Activated CD8-positive, alpha-beta memory T cell treated with anti-CD3 and anti-CD28 coated beads for 36 hours (primary cell): ENCODE results near the gene DYNLL2. TPM values are rescaled to one million over a fixed set of nuclear protein-coding genes. Genes with fewer than 3 reads are reported as not detected.
"Not testable (repeated sequence)": the region's sequence is repeated elsewhere in the genome, so short reads cannot be mapped to it uniquely, and the experiment has no call there.

Experiments
- CTCF ChIA-PET: fragments of 350-600 bp; sonication (Branson Sonifier 250); formaldehyde crosslinking; loops from one replicate; lab custom pipeline; 2021; ENCODE audit warnings: antibody characterized with exemption; lab: Charles Lee
- POLR2A ChIA-PET: fragments of 350-600 bp; sonication (Branson Sonifier 250); formaldehyde crosslinking; loops from one replicate; lab custom pipeline; 2021; ENCODE audit warnings: antibody characterized with exemption; lab: Charles Lee
- total RNA-seq, 2 experiments: library from RNA; stranded (reverse); gene quantifications; one replicate each; pipeline ENCODE4 v1.2.3, GENCODE V29; 2021

Gene DYNLL2
- total RNA-seq, 2 experiments from 2014 or later = 36.1 to 36.5 TPM

GRCh38 chr17:58061672-58062071 lies 21.5 kb upstream of the DYNLL2 start:
- POLR2A ChIA-PET = interaction anchor here (0.6 kb wide), 1 partner anchor 214 kb away, joined by 6 read pairs; no protein-coding TSS in a partner anchor
- CTCF ChIA-PET = interaction anchor here (1.1 kb wide), 1 partner anchor 11 kb away, joined by 5 read pairs; no protein-coding TSS in a partner anchor

GRCh38 chr17:58065238-58065637 lies 18.0 kb upstream of the DYNLL2 start:
- ChIA-PET CTCF (no interaction called here), POLR2A (no interaction called here)

- ChIA-PET CTCF (no interaction called here), POLR2A (no interaction called here)
Measured at GRCh38 chr17:58066401-58066800, 16.8 kb upstream of the DYNLL2 start.

DNA sequence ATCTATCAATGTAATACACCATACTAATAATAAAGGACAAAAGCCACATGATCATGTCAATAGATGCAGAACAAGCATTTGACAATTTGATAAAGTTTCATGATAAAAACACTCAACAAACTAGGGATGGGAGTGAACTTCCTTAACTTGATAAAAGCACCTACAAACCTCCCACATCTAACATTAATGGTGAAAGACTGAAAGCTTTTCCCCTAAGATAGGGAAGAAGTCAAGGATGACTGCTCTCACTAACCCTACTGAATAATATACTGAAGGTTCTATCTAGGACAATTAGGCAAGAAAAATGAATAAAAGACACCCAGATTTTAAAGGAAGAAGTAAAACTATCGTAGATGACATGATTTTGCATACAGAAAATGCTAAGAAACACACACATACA lies 10.4 kb upstream of the DYNLL2 start:
- POLR2A ChIA-PET = no interaction called here
- CTCF ChIA-PET = no interaction called here

DNA sequence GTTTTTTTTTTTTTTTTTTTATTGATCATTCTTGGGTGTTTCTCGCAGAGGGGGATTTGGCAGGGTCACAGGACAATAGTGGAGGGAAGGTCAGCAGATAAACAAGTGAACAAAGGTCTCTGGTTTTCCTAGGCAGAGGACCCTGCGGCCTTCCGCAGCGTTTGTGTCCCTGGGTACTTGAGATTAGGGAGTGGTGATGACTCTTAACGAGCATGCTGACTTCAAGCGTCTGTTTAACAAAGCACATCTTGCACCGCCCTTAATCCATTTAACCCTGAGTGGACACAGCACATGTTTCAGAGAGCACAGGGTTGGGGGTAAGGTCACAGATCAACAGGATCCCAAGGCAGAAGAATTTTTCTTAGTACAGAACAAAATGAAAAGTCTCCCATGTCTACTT lies 10.0 kb upstream of the DYNLL2 start:
- CTCF ChIA-PET, POLR2A ChIA-PET: not testable (repeated sequence)

GRCh38 chr17:58074406-58074805 lies 8.8 kb upstream of the DYNLL2 start:
- CTCF ChIA-PET = not testable (repeated sequence)

GRCh38 chr17:58079300-58080033 lies 3.8 kb upstream of the DYNLL2 start:
- ChIA-PET CTCF (no interaction called here), POLR2A (no interaction called here)

More at GRCh38 chr17:58074406-58074805, 8.8 kb upstream of the DYNLL2 start:
- POLR2A ChIA-PET = not testable (repeated sequence)

DNA sequence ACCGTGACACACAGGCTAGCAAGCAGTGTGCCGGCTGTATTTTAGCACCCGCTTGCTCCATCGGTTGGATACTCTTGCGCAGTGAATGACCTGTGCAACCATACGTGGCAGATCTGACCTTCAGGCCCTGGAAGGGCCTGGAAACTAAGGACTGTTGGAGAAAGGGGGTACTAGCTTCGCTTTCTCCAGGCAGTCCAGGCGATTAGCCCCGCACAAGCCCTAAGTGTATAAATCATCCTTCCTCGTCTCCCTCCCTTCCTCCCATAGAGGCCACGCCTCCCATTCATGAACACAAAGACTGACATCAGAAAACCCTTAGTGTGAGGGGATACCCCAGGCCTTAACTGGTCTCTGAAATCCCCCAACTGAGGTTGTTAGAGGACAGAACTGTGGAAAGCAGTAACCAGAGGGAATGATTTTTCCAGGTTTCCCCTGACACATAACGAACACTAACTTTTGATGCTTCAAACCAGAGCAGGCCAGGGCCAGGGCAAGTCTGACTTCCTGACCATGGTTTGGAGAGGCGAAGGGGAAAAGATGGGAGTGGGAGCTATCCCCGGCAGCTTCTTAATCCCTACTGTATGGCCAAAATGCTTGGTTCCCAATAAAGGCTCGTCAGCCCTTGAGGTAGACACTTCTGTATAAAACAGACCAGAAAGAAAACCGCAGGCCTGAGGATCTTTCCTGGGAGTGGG lies 1.4 kb upstream of the DYNLL2 start:
- POLR2A ChIA-PET = interaction anchor here (2.5 kb wide), 1 partner anchor 75 kb away, joined by 22 read pairs; the partner anchor contains the start of gene SRSF1
- CTCF ChIA-PET = no interaction called here

- POLR2A ChIA-PET = interaction anchor here (2.5 kb wide), 1 partner anchor 75 kb away, joined by 22 read pairs; the partner anchor contains the start of gene SRSF1
- CTCF ChIA-PET = no interaction called here
Measured at GRCh38 chr17:58082341-58082869, 814 bp upstream of the DYNLL2 start.

DNA sequence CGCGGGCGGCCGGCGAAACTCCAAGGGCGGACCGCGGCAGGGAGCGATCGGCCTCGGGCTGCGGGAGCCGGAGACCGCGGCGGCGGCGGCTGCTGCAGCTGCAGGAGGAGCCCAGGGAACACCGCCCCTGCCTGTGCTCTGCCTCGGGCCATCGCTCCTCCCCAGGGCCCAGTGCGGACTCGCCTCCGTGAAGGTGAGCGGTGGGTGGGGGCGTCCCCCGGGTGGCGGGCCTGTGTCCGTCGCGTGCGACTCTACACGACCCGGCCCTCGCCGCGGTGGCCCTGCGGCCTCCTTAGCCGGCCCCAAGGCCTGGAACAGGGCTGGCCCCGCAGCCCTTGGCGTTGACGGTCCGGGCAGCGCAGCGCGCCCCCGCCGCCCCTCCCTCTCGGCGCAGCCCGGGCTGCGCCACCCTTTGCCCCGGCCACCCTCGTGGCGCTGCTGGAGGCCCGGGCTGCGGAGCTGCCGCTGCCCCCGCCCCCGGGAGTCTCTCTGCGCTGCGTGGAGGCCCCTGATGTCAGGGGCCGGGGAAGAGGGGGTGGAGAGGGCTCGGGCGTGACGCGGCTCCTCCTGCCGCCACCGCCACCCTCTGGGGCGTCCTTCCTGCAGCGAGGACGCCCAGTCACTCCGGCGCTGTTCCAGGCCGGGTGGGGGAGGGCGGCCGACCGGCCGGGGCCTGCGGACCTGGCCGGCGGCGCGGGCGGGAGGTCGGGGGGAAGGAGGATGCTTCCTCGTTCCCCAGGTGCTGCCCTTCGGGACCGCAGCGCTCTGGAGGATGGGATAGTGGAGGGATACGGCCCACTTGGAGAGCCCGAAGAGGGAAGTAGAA lies 485 bp downstream of the DYNLL2 start:
- ChIA-PET CTCF (no interaction called here), POLR2A (interaction anchor here (1.1 to 2.5 kb wide), 3 partner anchors 74 to 234 kb away, joined by 3 to 22 read pairs (median 3); partner anchors contain the start of genes MRPS23 and SRSF1)

GRCh38 chr17:58084317-58084981 lies 1.2 kb downstream of the DYNLL2 start:
- ChIA-PET CTCF (no interaction called here), POLR2A (interaction anchor here (1.1 to 2.5 kb wide), 3 partner anchors 75 to 234 kb away, joined by 3 to 22 read pairs (median 3); partner anchors contain the start of genes MRPS23 and SRSF1)

- POLR2A ChIA-PET = no interaction called here
- CTCF ChIA-PET = no interaction called here
Measured at GRCh38 chr17:58085039-58085715, 2.0 kb downstream of the DYNLL2 start.

DNA sequence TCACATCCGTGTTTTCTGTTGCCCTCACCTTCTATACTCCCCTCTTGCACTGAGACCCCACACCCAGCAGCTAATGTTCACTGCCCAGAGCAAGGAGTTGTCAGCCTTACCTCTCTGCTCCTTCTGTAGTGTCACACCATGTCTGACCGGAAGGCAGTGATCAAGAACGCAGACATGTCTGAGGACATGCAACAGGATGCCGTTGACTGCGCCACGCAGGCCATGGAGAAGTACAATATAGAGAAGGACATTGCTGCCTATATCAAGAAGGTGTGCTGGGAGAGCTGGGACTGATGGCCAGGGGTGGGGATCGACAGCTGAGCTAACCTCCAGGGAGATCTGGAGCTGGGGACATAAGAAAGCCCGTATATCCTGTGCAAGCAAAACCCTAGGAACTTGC lies 3.7 kb downstream of the DYNLL2 start:
- ChIA-PET CTCF (no interaction called here), POLR2A (interaction anchor here (0.6 to 1.0 kb wide), 2 partner anchors 16 to 79 kb away, joined by 3 to 4 read pairs; no protein-coding TSS in a partner anchor)

GRCh38 chr17:58088624-58089023 lies 5.4 kb downstream of the DYNLL2 start:
- ChIA-PET CTCF (no interaction called here), POLR2A (interaction anchor here (0.7 kb wide), 1 partner anchor 9 kb away, joined by 4 read pairs; no protein-coding TSS in a partner anchor)

DNA sequence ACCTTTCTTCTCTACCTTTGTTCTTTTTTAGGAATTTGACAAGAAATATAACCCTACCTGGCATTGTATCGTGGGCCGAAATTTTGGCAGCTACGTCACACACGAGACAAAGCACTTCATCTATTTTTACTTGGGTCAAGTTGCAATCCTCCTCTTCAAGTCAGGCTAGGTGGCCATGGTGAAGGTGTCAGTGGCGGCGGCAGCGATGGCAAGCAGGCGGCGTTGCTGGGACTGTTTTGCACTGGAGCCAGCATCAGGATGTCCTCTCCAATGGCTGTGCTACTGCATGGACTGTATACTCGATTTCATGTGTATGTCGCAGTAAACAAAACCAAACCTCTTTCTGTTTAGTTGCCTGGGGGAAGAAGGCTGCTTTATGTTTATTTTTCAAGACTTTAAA lies 5.9 kb downstream of the DYNLL2 start:
- ChIA-PET POLR2A (interaction anchor here (0.7 kb wide), 1 partner anchor 8 kb away, joined by 4 read pairs; no protein-coding TSS in a partner anchor), CTCF (no interaction called here)

- CTCF ChIA-PET = no interaction called here
- POLR2A ChIA-PET = no interaction called here
Measured at GRCh38 chr17:58091024-58091567, 7.9 kb downstream of the DYNLL2 start.

DNA sequence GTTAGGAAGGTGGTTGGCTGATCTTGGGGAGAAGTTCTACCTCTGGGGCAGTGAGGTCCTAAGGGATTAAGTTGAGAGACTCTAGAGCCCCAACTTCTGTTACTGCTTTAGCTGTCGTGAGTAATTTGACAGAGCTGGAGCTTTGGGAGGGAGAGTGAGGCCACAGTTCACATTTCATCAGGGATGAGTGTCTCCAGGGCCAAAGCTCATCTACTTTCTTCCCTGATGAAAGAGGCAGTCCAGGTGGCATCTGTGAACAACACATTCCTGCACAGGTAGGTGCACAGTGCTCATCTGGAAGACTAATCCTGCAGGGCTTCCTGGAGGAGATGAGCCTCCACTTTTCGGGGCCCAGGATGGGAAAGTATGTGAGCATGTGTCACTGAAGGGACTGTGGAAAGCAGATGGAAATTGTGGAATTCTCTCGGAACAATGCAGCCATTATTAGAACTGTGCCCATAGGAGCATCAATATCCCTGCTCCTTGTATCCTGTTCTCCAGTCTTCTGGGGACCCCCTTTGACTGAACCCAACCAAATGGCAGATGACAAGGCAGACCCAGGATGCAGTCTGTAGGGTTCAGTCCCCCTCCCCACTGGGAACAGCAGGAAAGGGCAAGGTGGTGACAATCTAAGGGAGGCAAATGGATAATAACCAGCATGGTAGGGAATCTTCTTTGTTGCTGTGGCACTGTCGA lies 9.0 kb downstream of the DYNLL2 start:
- CTCF ChIA-PET = no interaction called here
- POLR2A ChIA-PET = no interaction called here
